NAMALWA (cell line): Measurements from ENCODE around the gene CSH2.
"Not testable (repeated sequence)": the region's sequence is repeated elsewhere in the genome, so short reads cannot be mapped to it uniquely, and the experiment has no call there.

Experiments
- DNase-seq: peaks from one replicate; pipeline ENCODE4 v3.0.0-alpha.2; 2015; ENCODE audit warnings: low spot score

The CSH2 gene

GRCh38 chr17:63873577-63873976 lies at the start of gene CSH2:
Gene CSH2 (minus strand): TSS chr17:63873677. CDS start chr17:63873614, 63 bp downstream.
- DNase-seq = not testable (repeated sequence)

- peak; percentile 82 for DNase-seq
These were observed 48.9 kb upstream of the CSH2 start for GRCh38 chr17:63922402-63922801.

- DNase-seq = peak; percentile 56
These were observed 47.3 kb upstream of the CSH2 start for GRCh38 chr17:63920779-63921178.

- DNase-seq = not testable (repeated sequence)
These were observed 46.6 kb upstream of the CSH2 start for GRCh38 chr17:63920050-63920449.

GRCh38 chr17:63919311-63919723 lies 45.8 kb upstream of the CSH2 start:
- peak; percentile 90 for DNase-seq

- peak; percentile 23 for DNase-seq
These were observed 45.4 kb upstream of the CSH2 start, which contains the start of gene GH1 for GRCh38 chr17:63918789-63919305. Gene GH1 (minus strand): TSS chr17:63918839. CDS start chr17:63918776, 63 bp downstream.

- no peak for DNase-seq
These were observed 44.8 kb upstream of the CSH2 start for GRCh38 chr17:63918305-63918704.

- DNase-seq = no peak
These were observed 44.2 kb upstream of the CSH2 start for GRCh38 chr17:63917646-63918045.

GRCh38 chr17:63917206-63917605 lies 43.7 kb upstream of the CSH2 start:
- not testable (repeated sequence) for DNase-seq

GRCh38 chr17:63916566-63917185 lies 43.2 kb upstream of the CSH2 start:
- no peak for DNase-seq

GRCh38 chr17:63915753-63916152 lies 42.3 kb upstream of the CSH2 start:
- DNase-seq = peak; percentile 67

GRCh38 chr17:63914471-63914870 lies 41.0 kb upstream of the CSH2 start:
- no peak for DNase-seq

- DNase-seq = peak; percentile 68
These were observed 38.2 kb upstream of the CSH2 start for GRCh38 chr17:63911657-63912100.

GRCh38 chr17:63911041-63911635 lies 37.7 kb upstream of the CSH2 start, which contains the start of gene CSHL1:
Gene CSHL1 (minus strand): TSS chr17:63911258. CDS start chr17:63911196, 62 bp downstream.
- DNase-seq = no peak

GRCh38 chr17:63910096-63910495 lies 36.6 kb upstream of the CSH2 start:
- no peak for DNase-seq

GRCh38 chr17:63909586-63909985 lies 36.1 kb upstream of the CSH2 start:
- DNase-seq = not testable (repeated sequence)

- DNase-seq = peak; percentile 58
These were observed 33.8 kb upstream of the CSH2 start for GRCh38 chr17:63907161-63907778.

GRCh38 chr17:63904796-63905195 lies 31.3 kb upstream of the CSH2 start:
- DNase-seq = not testable (repeated sequence)

- peak; percentile 55 for DNase-seq
These were observed 30.3 kb upstream of the CSH2 start for GRCh38 chr17:63903787-63904201.

GRCh38 chr17:63901971-63902370 lies 28.5 kb upstream of the CSH2 start:
- DNase-seq = not testable (repeated sequence)

GRCh38 chr17:63898899-63899798 lies 25.7 kb upstream of the CSH2 start:
- not testable (repeated sequence) for DNase-seq
